ENCODE measurements around the gene TRPM7.

GRCh38 chr15:50653156-50653743 is 33.3 kb downstream of the TRPM7 start:
- TF ChIP-seq CTCF (IDR thresholded peaks at IDR 0.05) (no peak), POLR2A (IDR thresholded peaks at IDR 0.05) (no peak)
